Panc1 (cell line): ENCODE data around the gene PKD1.

Experiments
- TCF7L2 ChIP-seq: IDR thresholded peaks from 2 replicates; pipeline ENCODE4 v1.6.1; 2011; ENCODE audit warnings: mild to moderate bottlenecking, low read depth, low read length, inconsistent platforms
- TF ChIP-seq, protein P1 (sequence below): fragments of 450-650 bp; IDR thresholded peaks from 2 replicates; pipeline ENCODE4 v1.5.1; 2017; ENCODE audit warnings: mild to moderate bottlenecking

GRCh38 chr16:2147378-2147777, 11.7 kb upstream of the PKD1 start:
- TF ChIP-seq, protein P1, sequence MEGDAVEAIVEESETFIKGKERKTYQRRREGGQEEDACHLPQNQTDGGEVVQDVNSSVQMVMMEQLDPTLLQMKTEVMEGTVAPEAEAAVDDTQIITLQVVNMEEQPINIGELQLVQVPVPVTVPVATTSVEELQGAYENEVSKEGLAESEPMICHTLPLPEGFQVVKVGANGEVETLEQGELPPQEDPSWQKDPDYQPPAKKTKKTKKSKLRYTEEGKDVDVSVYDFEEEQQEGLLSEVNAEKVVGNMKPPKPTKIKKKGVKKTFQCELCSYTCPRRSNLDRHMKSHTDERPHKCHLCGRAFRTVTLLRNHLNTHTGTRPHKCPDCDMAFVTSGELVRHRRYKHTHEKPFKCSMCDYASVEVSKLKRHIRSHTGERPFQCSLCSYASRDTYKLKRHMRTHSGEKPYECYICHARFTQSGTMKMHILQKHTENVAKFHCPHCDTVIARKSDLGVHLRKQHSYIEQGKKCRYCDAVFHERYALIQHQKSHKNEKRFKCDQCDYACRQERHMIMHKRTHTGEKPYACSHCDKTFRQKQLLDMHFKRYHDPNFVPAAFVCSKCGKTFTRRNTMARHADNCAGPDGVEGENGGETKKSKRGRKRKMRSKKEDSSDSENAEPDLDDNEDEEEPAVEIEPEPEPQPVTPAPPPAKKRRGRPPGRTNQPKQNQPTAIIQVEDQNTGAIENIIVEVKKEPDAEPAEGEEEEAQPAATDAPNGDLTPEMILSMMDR = no peak
- TF ChIP-seq TCF7L2 = no peak
